Measurements from ENCODE around the gene OOSP3. TPM values are rescaled to one million over a fixed set of nuclear protein-coding genes. Genes with fewer than 3 reads are reported as not detected.
"Not testable (repeated sequence)": the region's sequence is repeated elsewhere in the genome, so short reads cannot be mapped to it uniquely, and the experiment has no call there.

The OOSP3 gene
- total RNA-seq, 2 experiments from 2014 or later: not detected

- Histone ChIP-seq H3K27ac (ENCODE audit: low read depth in 1 of 2, low read length in 2 of 2) (no peak overlapping the region), H3K27me3 (ENCODE audit: control insufficient read depth in 1 of 2, insufficient read depth in 2 of 2, low read length in 2 of 2) (no peaks in the 10 kb centered on the region), H3K4me1 (ENCODE audit: insufficient read depth, low read length) (no peaks in the 10 kb centered on the region), H3K9me3 (ENCODE audit: control insufficient read depth in 1 of 2, insufficient read depth in 1 of 2, low read length in 2 of 2) (peaks cover 4 to 12% of the 10 kb centered on the region in 2 experiments), H3K36me3 (ENCODE audit: insufficient read depth, low read length) (no peaks in the 10 kb centered on the region), H3K4me3 (ENCODE audit: low read length) (no peak overlapping the region)
- ChIA-PET CTCF (no interaction called here), POLR2A (no interaction called here)
- no peak overlapping the region for H3K27ac Mint-ChIP-seq
- ATAC-seq (ENCODE audit: poor library complexity) (no peak), DNase-seq (no peak)
- H3K4me3 Mint-ChIP-seq: no peak overlapping the region
- no peak for TF ChIP-seq CTCF (IDR thresholded peaks at IDR 0.05)
- intact Hi-C loops (cut with DNase I, micrococcal nuclease): no loop called here
- H3K36me3 Mint-ChIP-seq (ENCODE audit: low read depth): peaks cover under 1% of the 10 kb centered on the region
- H3K9me3 Mint-ChIP-seq: peaks cover 2% of the 10 kb centered on the region
- H3K4me1 Mint-ChIP-seq (ENCODE audit: low read depth): no peaks in the 10 kb centered on the region
- no peaks in the 10 kb centered on the region for H3K27me3 Mint-ChIP-seq
Observed at GRCh38 chr11:59883597-59883996, 5.0 kb downstream of the OOSP3 start.

- H3K36me3 Mint-ChIP-seq (ENCODE audit: low read depth); H3K27ac Mint-ChIP-seq; CTCF ChIA-PET; H3K27ac ChIP-seq (ENCODE audit: low read depth in 1 of 2, low read length in 2 of 2); POLR2A ChIA-PET; ATAC-seq (ENCODE audit: poor library complexity); H3K4me1 ChIP-seq (ENCODE audit: insufficient read depth, low read length); intact Hi-C loops (cut with DNase I, micrococcal nuclease); H3K4me3 ChIP-seq (ENCODE audit: low read length); H3K27me3 ChIP-seq (ENCODE audit: control insufficient read depth in 1 of 2, insufficient read depth in 2 of 2, low read length in 2 of 2); H3K4me1 Mint-ChIP-seq (ENCODE audit: low read depth); DNase-seq; H3K27me3 Mint-ChIP-seq; H3K4me3 Mint-ChIP-seq; H3K36me3 ChIP-seq (ENCODE audit: insufficient read depth, low read length): not testable (repeated sequence)
- peaks cover 16% of the 10 kb centered on the region for H3K9me3 Mint-ChIP-seq
- H3K9me3 ChIP-seq (ENCODE audit: control insufficient read depth in 1 of 2, insufficient read depth in 1 of 2, low read length in 2 of 2): peaks cover 13 to 20% of the 10 kb centered on the region in 2 experiments
Observed at GRCh38 chr11:59887156-59887555, 8.6 kb downstream of the OOSP3 start.

GRCh38 chr11:59891781-59892181 is 13.2 kb downstream of the OOSP3 start:
- Histone ChIP-seq H3K4me1 (ENCODE audit: insufficient read depth, low read length) (no peaks in the 10 kb centered on the region), H3K9me3 (ENCODE audit: control insufficient read depth in 1 of 2, insufficient read depth in 1 of 2, low read length in 2 of 2) (peaks cover 12 to 20% of the 10 kb centered on the region in 2 experiments), H3K27ac (ENCODE audit: low read depth in 1 of 2, low read length in 2 of 2) (no peak overlapping the region), H3K36me3 (ENCODE audit: insufficient read depth, low read length) (no peaks in the 10 kb centered on the region), H3K4me3 (ENCODE audit: low read length) (no peak overlapping the region), H3K27me3 (ENCODE audit: control insufficient read depth in 1 of 2, insufficient read depth in 2 of 2, low read length in 2 of 2) (peaks cover 4 to 5% of the 10 kb centered on the region in 2 experiments)
- intact Hi-C loops (cut with DNase I, micrococcal nuclease): no loop called here
- Mint-ChIP-seq H3K36me3 (ENCODE audit: low read depth) (peaks cover 7% of the 10 kb centered on the region), H3K4me1 (ENCODE audit: low read depth) (no peaks in the 10 kb centered on the region), H3K27ac (no peak overlapping the region), H3K9me3 (peaks cover 16% of the 10 kb centered on the region), H3K4me3 (no peak overlapping the region), H3K27me3 (peaks cover 24% of the 10 kb centered on the region)
- no peak for TF ChIP-seq CTCF (IDR thresholded peaks at IDR 0.05)
- ATAC-seq (ENCODE audit: poor library complexity): no peak
- DNase-seq: no peak
- ChIA-PET CTCF (no interaction called here), POLR2A (no interaction called here)

GRCh38 chr11:59894616-59895015 is 16.0 kb downstream of the OOSP3 start:
- Histone ChIP-seq H3K36me3 (ENCODE audit: insufficient read depth, low read length) (no peaks in the 10 kb centered on the region), H3K4me3 (ENCODE audit: low read length) (no peak overlapping the region), H3K4me1 (ENCODE audit: insufficient read depth, low read length) (no peaks in the 10 kb centered on the region), H3K27ac (ENCODE audit: low read depth in 1 of 2, low read length in 2 of 2) (no peak overlapping the region), H3K9me3 (ENCODE audit: control insufficient read depth in 1 of 2, insufficient read depth in 1 of 2, low read length in 2 of 2) (peaks cover 0 to 17% of the 10 kb centered on the region in 2 experiments), H3K27me3 (ENCODE audit: control insufficient read depth in 1 of 2, insufficient read depth in 2 of 2, low read length in 2 of 2) (peaks cover 4 to 5% of the 10 kb centered on the region in 2 experiments)
- Mint-ChIP-seq H3K36me3 (ENCODE audit: low read depth) (no peaks in the 10 kb centered on the region), H3K4me3 (no peak overlapping the region), H3K4me1 (ENCODE audit: low read depth) (no peaks in the 10 kb centered on the region), H3K27ac (no peak overlapping the region), H3K9me3 (peaks cover 6% of the 10 kb centered on the region), H3K27me3 (peaks cover 26% of the 10 kb centered on the region)
- intact Hi-C loops (cut with DNase I, micrococcal nuclease): no loop called here
- DNase-seq (no peak), ATAC-seq (ENCODE audit: poor library complexity) (no peak)
- CTCF ChIA-PET: no interaction called here
- POLR2A ChIA-PET: no interaction called here
- TF ChIP-seq CTCF (IDR thresholded peaks at IDR 0.05): no peak
